ENCODE results near the gene H2BW1.
"Not testable (repeated sequence)": the region's sequence is repeated elsewhere in the genome, so short reads cannot be mapped to it uniquely, and the experiment has no call there.

- not testable (repeated sequence) for TF ChIP-seq EP300, CTCF (IDR thresholded peaks at IDR 0.05)
These were observed 41.4 kb upstream of the H2BW1 start for GRCh38 chrX:104054956-104055355.
